HCT116 (cell line): ENCODE data around the gene AP3D1.

ENCODE experiments used
- CEBPB ChIP-seq: IDR thresholded peaks from 2 replicates; pipeline ENCODE4 v1.6.1; 2012; ENCODE audit warnings: low read depth
- CTCF ChIP-seq, 3 experiments: fragments of 200-600 bp in 1 of 3; sonication (generic) in 1 of 3; IDR thresholded peaks in 2 of 3; conservative IDR thresholded peaks in 1 of 3; 2 replicates each; pipeline ENCODE4 v1.5.1; 2012 to 2017; ENCODE audit warnings: low read depth in 2 of 3, low read length in 2 of 3, antibody characterized with exemption in 1 of 3, borderline replicate concordance in 1 of 3, control low read depth in 1 of 3, mild to moderate bottlenecking in 1 of 3, mixed read lengths in 1 of 3, mixed run types in 1 of 3, moderate library complexity in 1 of 3; ENCODE audit not compliant: insufficient read depth in 1 of 3
- EZH2 ChIP-seq: fragments of 200-600 bp; sonication (generic); IDR thresholded peaks from 2 replicates; pipeline ENCODE4 v1.6.1; 2017; ENCODE audit warnings: antibody characterized with exemption, mixed run types
- POLR2AphosphoS5 ChIP-seq: IDR thresholded peaks from 2 replicates; pipeline ENCODE4 v1.6.1; 2011; ENCODE audit warnings: mild to moderate bottlenecking, low read depth, low read length, moderate library complexity
- TF ChIP-seq, protein P1 (sequence below): IDR thresholded peaks from 2 replicates; pipeline ENCODE4 v1.6.1; 2012; ENCODE audit warnings: low read depth

- TF ChIP-seq CTCF (IDR thresholded peaks at IDR 0.05 in 2 of 3, conservative IDR thresholded peaks at IDR 0.05 in 1 of 3; ENCODE audit: borderline replicate concordance in 1 of 3, insufficient read depth in 1 of 3, low read depth in 2 of 3, low read length in 2 of 3) (no peak), POLR2AphosphoS5 (no peak), CEBPB (no peak), EZH2 (no peak)
- TF ChIP-seq, protein P1, sequence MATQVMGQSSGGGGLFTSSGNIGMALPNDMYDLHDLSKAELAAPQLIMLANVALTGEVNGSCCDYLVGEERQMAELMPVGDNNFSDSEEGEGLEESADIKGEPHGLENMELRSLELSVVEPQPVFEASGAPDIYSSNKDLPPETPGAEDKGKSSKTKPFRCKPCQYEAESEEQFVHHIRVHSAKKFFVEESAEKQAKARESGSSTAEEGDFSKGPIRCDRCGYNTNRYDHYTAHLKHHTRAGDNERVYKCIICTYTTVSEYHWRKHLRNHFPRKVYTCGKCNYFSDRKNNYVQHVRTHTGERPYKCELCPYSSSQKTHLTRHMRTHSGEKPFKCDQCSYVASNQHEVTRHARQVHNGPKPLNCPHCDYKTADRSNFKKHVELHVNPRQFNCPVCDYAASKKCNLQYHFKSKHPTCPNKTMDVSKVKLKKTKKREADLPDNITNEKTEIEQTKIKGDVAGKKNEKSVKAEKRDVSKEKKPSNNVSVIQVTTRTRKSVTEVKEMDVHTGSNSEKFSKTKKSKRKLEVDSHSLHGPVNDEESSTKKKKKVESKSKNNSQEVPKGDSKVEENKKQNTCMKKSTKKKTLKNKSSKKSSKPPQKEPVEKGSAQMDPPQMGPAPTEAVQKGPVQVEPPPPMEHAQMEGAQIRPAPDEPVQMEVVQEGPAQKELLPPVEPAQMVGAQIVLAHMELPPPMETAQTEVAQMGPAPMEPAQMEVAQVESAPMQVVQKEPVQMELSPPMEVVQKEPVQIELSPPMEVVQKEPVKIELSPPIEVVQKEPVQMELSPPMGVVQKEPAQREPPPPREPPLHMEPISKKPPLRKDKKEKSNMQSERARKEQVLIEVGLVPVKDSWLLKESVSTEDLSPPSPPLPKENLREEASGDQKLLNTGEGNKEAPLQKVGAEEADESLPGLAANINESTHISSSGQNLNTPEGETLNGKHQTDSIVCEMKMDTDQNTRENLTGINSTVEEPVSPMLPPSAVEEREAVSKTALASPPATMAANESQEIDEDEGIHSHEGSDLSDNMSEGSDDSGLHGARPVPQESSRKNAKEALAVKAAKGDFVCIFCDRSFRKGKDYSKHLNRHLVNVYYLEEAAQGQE = no peak
Observed at GRCh38 chr19:2142173-2142829, 9.1 kb downstream of the AP3D1 start.
